ENCODE results near the gene TLE4. TPM values are rescaled to one million over a fixed set of nuclear protein-coding genes. Genes with fewer than 3 reads are reported as not detected.
"Not testable (repeated sequence)": the region's sequence is repeated elsewhere in the genome, so short reads cannot be mapped to it uniquely, and the experiment has no call there.

The TLE4 gene
- total RNA-seq, 1 donor from 2014 or later = 16.3 TPM

- TF ChIP-seq CTCF (conservative IDR thresholded peaks at IDR 0.05; ENCODE audit: low read depth, low read length) = no peak
- no peak overlapping the region for H3K4me3 ChIP-seq (ENCODE audit: low read depth, low read length)
- no peak for DNase-seq (ENCODE audit: low read depth)
These were observed 164.3 kb downstream of the TLE4 start for GRCh38 chr9:79736051-79736450.

GRCh38 chr9:79741381-79741780 lies 169.6 kb downstream of the TLE4 start:
- no peak overlapping the region for H3K4me3 ChIP-seq (ENCODE audit: low read depth, low read length)
- no peak for TF ChIP-seq CTCF (conservative IDR thresholded peaks at IDR 0.05; ENCODE audit: low read depth, low read length)
- no peak for DNase-seq (ENCODE audit: low read depth)

GRCh38 chr9:79742110-79742721 lies 170.5 kb downstream of the TLE4 start:
- no peak overlapping the region for H3K4me3 ChIP-seq (ENCODE audit: low read depth, low read length)
- no peak for DNase-seq (ENCODE audit: low read depth)
- TF ChIP-seq CTCF (conservative IDR thresholded peaks at IDR 0.05; ENCODE audit: low read depth, low read length) = no peak

- no peak overlapping the region for H3K4me3 ChIP-seq (ENCODE audit: low read depth, low read length)
- no peak for DNase-seq (ENCODE audit: low read depth)
- TF ChIP-seq CTCF (conservative IDR thresholded peaks at IDR 0.05; ENCODE audit: low read depth, low read length) = no peak
These were observed 172.8 kb downstream of the TLE4 start for GRCh38 chr9:79744521-79744920.

GRCh38 chr9:79745752-79746336 lies 174.1 kb downstream of the TLE4 start:
- no peak for DNase-seq (ENCODE audit: low read depth)
- no peak for TF ChIP-seq CTCF (conservative IDR thresholded peaks at IDR 0.05; ENCODE audit: low read depth, low read length)
- no peak overlapping the region for H3K4me3 ChIP-seq (ENCODE audit: low read depth, low read length)

GRCh38 chr9:79751895-79752466 lies 180.2 kb downstream of the TLE4 start:
- H3K4me3 ChIP-seq (ENCODE audit: low read depth, low read length); DNase-seq (ENCODE audit: low read depth): not testable (repeated sequence)

- DNase-seq (ENCODE audit: low read depth) = no peak
- TF ChIP-seq CTCF (conservative IDR thresholded peaks at IDR 0.05; ENCODE audit: low read depth, low read length) = no peak
- H3K4me3 ChIP-seq (ENCODE audit: low read depth, low read length) = no peak overlapping the region
These were observed 184.6 kb downstream of the TLE4 start for GRCh38 chr9:79756414-79756813.

Data from epithelial cell of proximal tubule (primary cell).